Left ventricle myocardium inferior (tissue), 1 donor: ENCODE results near the gene AGTRAP. TPM values are rescaled to one million over a fixed set of nuclear protein-coding genes. Genes with fewer than 3 reads are reported as not detected.
A peak's percentile ranks its signal among the peaks of the same experiment; 100 is the strongest.

Source experiments
- DNase-seq: peaks from one replicate; pipeline ENCODE4 v3.0.0-alpha.2; 2020
- H3K27ac ChIP-seq: fragments of 200-600 bp; replicated peaks from 2 replicates; pipeline ENCODE4 v1.8.0; 2021
- H3K27me3 ChIP-seq: fragments of 200-600 bp; 2 replicates; pipeline ENCODE4 v1.8.0; 2021; ENCODE audit warnings: low read depth
- H3K36me3 ChIP-seq: fragments of 200-600 bp; 2 replicates; pipeline ENCODE4 v1.8.0; 2021
- H3K4me1 ChIP-seq: fragments of 200-600 bp; 2 replicates; pipeline ENCODE4 v1.8.0; 2021
- H3K4me3 ChIP-seq: fragments of 200-600 bp; 2 replicates; pipeline ENCODE4 v1.8.0; 2021; ENCODE audit warnings: mild to moderate bottlenecking, moderate library complexity
- H3K9me3 ChIP-seq: fragments of 200-600 bp; replicated peaks from 2 replicates; pipeline ENCODE4 v1.8.0; 2021
- CTCF ChIP-seq: fragments of 200-600 bp; IDR thresholded peaks from 2 replicates; pipeline ENCODE4 v1.8.0; 2021; ENCODE audit warnings: antibody characterized with exemption, mild to moderate bottlenecking, borderline replicate concordance
- intact Hi-C: fragments of 100-400 bp; cut with micrococcal nuclease; formaldehyde crosslinking; loops from one replicate; pipeline ENCODE4 v1.11.0; 2022
- total RNA-seq: library from RNA; stranded (reverse); fragmentation: NEBNext Ultra II Directional; extraction: Animal tissue kit (Norgen Biotek cat#: 25700); gene quantifications from one replicate; pipeline ENCODE4 v1.2.1, GENCODE V29; 2021
- donor health status: DM: no; HTN: yes; CAD: no; lungs with severe emphysema.

Gene AGTRAP
- total RNA-seq, 1 donor from 2014 or later, result 16.6 TPM

GRCh38 chr1:11708554-11709350 lies 27.2 kb upstream of the AGTRAP start:
- Histone ChIP-seq H3K27ac (peak overlapping the region; percentile 83), H3K9me3 (no peaks in the 10 kb centered on the region), H3K27me3 (peaks cover 65% of the 10 kb centered on the region), H3K4me1 (peaks cover 18% of the 10 kb centered on the region), H3K36me3 (no peaks in the 10 kb centered on the region), H3K4me3 (no peak overlapping the region)
- DNase-seq, result no peak
- intact Hi-C loops, result no loop called here
- no peak for TF ChIP-seq CTCF

GRCh38 chr1:11711490-11711889 lies 24.4 kb upstream of the AGTRAP start:
- H3K9me3 ChIP-seq, result no peaks in the 10 kb centered on the region
- H3K4me1 ChIP-seq, result peaks cover 18% of the 10 kb centered on the region
- TF ChIP-seq CTCF, result no peak
- DNase-seq, result no peak
- H3K36me3 ChIP-seq, result no peaks in the 10 kb centered on the region
- no peak overlapping the region for H3K27ac ChIP-seq
- peaks cover 63% of the 10 kb centered on the region for H3K27me3 ChIP-seq
- no peak overlapping the region for H3K4me3 ChIP-seq
- intact Hi-C loops, result no loop called here

- H3K27ac ChIP-seq, result no peak overlapping the region
- peaks cover 17% of the 10 kb centered on the region for H3K4me1 ChIP-seq
- no peak for TF ChIP-seq CTCF
- intact Hi-C loops, result no loop called here
- no peaks in the 10 kb centered on the region for H3K9me3 ChIP-seq
- no peak overlapping the region for H3K4me3 ChIP-seq
- no peaks in the 10 kb centered on the region for H3K36me3 ChIP-seq
- no peak for DNase-seq
- peaks cover 69% of the 10 kb centered on the region for H3K27me3 ChIP-seq
Observed at GRCh38 chr1:11712285-11712684, 23.7 kb upstream of the AGTRAP start.

- Histone ChIP-seq H3K9me3 (no peaks in the 10 kb centered on the region), H3K27ac (no peak overlapping the region), H3K36me3 (no peaks in the 10 kb centered on the region), H3K4me1 (peaks cover 8% of the 10 kb centered on the region), H3K27me3 (peaks cover 65% of the 10 kb centered on the region), H3K4me3 (no peak overlapping the region)
- intact Hi-C loops, result no loop called here
- no peak for TF ChIP-seq CTCF
- no peak for DNase-seq
Observed at GRCh38 chr1:11713095-11713494, 22.8 kb upstream of the AGTRAP start.

GRCh38 chr1:11714831-11715575 lies 20.9 kb upstream of the AGTRAP start:
- no peak for DNase-seq
- no peak overlapping the region for H3K4me3 ChIP-seq
- no peaks in the 10 kb centered on the region for H3K36me3 ChIP-seq
- peaks cover 9% of the 10 kb centered on the region for H3K4me1 ChIP-seq
- peaks cover 51% of the 10 kb centered on the region for H3K27me3 ChIP-seq
- no peak overlapping the region for H3K27ac ChIP-seq
- intact Hi-C loops, result no loop called here
- H3K9me3 ChIP-seq, result no peaks in the 10 kb centered on the region
- no peak for TF ChIP-seq CTCF
